Memory B cell (primary cell): ENCODE data around the gene PHF12.
"Not testable (repeated sequence)": the region's sequence is repeated elsewhere in the genome, so short reads cannot be mapped to it uniquely, and the experiment has no call there.

ENCODE experiments used
- ATAC-seq: fragments of 150-1000 bp; cut with Tn5 transposase; 2 replicates; pipeline ENCODE4 v1.10.0; 2021; ENCODE audit warnings: low read depth, mild to moderate bottlenecking, moderate library complexity
- DNase-seq, 2 donors: peaks; one replicate each; pipeline ENCODE4 v3.0.0; 2022; ENCODE audit warnings: low spot score in 2 of 2
- H3K27ac Mint-ChIP-seq: one replicate; pipeline ENCODE4 v1.8.0; 2022; ENCODE audit warnings: mild to moderate bottlenecking, moderate library complexity, mixed read lengths
- H3K27me3 Mint-ChIP-seq: one replicate; pipeline ENCODE4 v1.8.0; 2022; ENCODE audit warnings: mixed read lengths
- H3K36me3 Mint-ChIP-seq: one replicate; pipeline ENCODE4 v1.8.0; 2022; ENCODE audit warnings: mild to moderate bottlenecking, mixed read lengths
- H3K4me1 Mint-ChIP-seq: one replicate; pipeline ENCODE4 v1.8.0; 2022; ENCODE audit warnings: mixed read lengths
- H3K4me3 Mint-ChIP-seq: one replicate; pipeline ENCODE4 v1.8.0; 2022; ENCODE audit warnings: mild to moderate bottlenecking, moderate library complexity, mixed read lengths
- H3K9me3 Mint-ChIP-seq: one replicate; pipeline ENCODE4 v1.8.0; 2022; ENCODE audit warnings: mixed read lengths

The PHF12 gene

GRCh38 chr17:28878158-28878910 is 73.0 kb downstream of the PHF12 start:
- no peak overlapping the region for H3K27ac Mint-ChIP-seq
- no peaks in the 10 kb centered on the region for H3K27me3 Mint-ChIP-seq
- H3K4me3 Mint-ChIP-seq, result no peak overlapping the region
- no peaks in the 10 kb centered on the region for H3K9me3 Mint-ChIP-seq
- ATAC-seq (no peak), DNase-seq (no peak)
- H3K36me3 Mint-ChIP-seq, result peaks cover 28% of the 10 kb centered on the region
- peaks cover 12% of the 10 kb centered on the region for H3K4me1 Mint-ChIP-seq

- Mint-ChIP-seq H3K36me3 (peaks cover 24% of the 10 kb centered on the region), H3K4me1 (peaks cover 12% of the 10 kb centered on the region)
- H3K27me3 Mint-ChIP-seq, H3K4me3 Mint-ChIP-seq, H3K9me3 Mint-ChIP-seq, DNase-seq, ATAC-seq, H3K27ac Mint-ChIP-seq: not testable (repeated sequence)
These were observed 74.1 kb downstream of the PHF12 start for GRCh38 chr17:28877150-28877711.

GRCh38 chr17:28875848-28876550 is 75.3 kb downstream of the PHF12 start:
- H3K27ac Mint-ChIP-seq, result peak overlapping the region; percentile 31
- no peaks in the 10 kb centered on the region for H3K9me3 Mint-ChIP-seq
- H3K27me3 Mint-ChIP-seq, result no peaks in the 10 kb centered on the region
- no peak for DNase-seq
- no peak overlapping the region for H3K4me3 Mint-ChIP-seq
- no peak for ATAC-seq
- peaks cover 18% of the 10 kb centered on the region for H3K36me3 Mint-ChIP-seq
- H3K4me1 Mint-ChIP-seq, result peaks cover 21% of the 10 kb centered on the region

GRCh38 chr17:28874750-28875149 is 76.6 kb downstream of the PHF12 start:
- ATAC-seq (no peak), DNase-seq (no peak)
- H3K27me3 Mint-ChIP-seq, result no peaks in the 10 kb centered on the region
- peaks cover 12% of the 10 kb centered on the region for H3K36me3 Mint-ChIP-seq
- H3K9me3 Mint-ChIP-seq, result no peaks in the 10 kb centered on the region
- no peak overlapping the region for H3K4me3 Mint-ChIP-seq
- H3K4me1 Mint-ChIP-seq, result peaks cover 20% of the 10 kb centered on the region
- no peak overlapping the region for H3K27ac Mint-ChIP-seq

- no peaks in the 10 kb centered on the region for H3K27me3 Mint-ChIP-seq
- peaks cover 20% of the 10 kb centered on the region for H3K4me1 Mint-ChIP-seq
- H3K9me3 Mint-ChIP-seq, result no peaks in the 10 kb centered on the region
- ATAC-seq (no peak), DNase-seq (no peak)
- peaks cover 6% of the 10 kb centered on the region for H3K36me3 Mint-ChIP-seq
- H3K27ac Mint-ChIP-seq, result no peak overlapping the region
- H3K4me3 Mint-ChIP-seq, result no peak overlapping the region
These were observed 77.5 kb downstream of the PHF12 start for GRCh38 chr17:28873839-28874238.

- peak; percentile 100 for ATAC-seq
- H3K4me1 Mint-ChIP-seq, result peaks cover 16% of the 10 kb centered on the region
- H3K36me3 Mint-ChIP-seq, result no peaks in the 10 kb centered on the region
- no peaks in the 10 kb centered on the region for H3K9me3 Mint-ChIP-seq
- peak overlapping the region; percentile 89 for H3K27ac Mint-ChIP-seq
- H3K4me3 Mint-ChIP-seq, result peak overlapping the region; percentile 35
- peak; percentile 33 to 39 for DNase-seq
- H3K27me3 Mint-ChIP-seq, result no peaks in the 10 kb centered on the region
These were observed 80.2 kb downstream of the PHF12 start for GRCh38 chr17:28871056-28871579.

GRCh38 chr17:28867276-28867675 is 84.0 kb downstream of the PHF12 start:
- no peak overlapping the region for H3K27ac Mint-ChIP-seq
- no peak for ATAC-seq

GRCh38 chr17:28865946-28866752 is 85.2 kb downstream of the PHF12 start:
- DNase-seq, result peak in 1 of 2 donors; percentile 30
- peak; percentile 100 for ATAC-seq
- Mint-ChIP-seq H3K4me3 (peak overlapping the region; percentile 64), H3K9me3 (no peaks in the 10 kb centered on the region), H3K4me1 (peaks cover 18% of the 10 kb centered on the region), H3K27me3 (no peaks in the 10 kb centered on the region), H3K27ac (peak overlapping the region; percentile 85), H3K36me3 (no peaks in the 10 kb centered on the region)

More at GRCh38 chr17:28867276-28867675, 84.0 kb downstream of the PHF12 start:
- H3K4me1 Mint-ChIP-seq, result peaks cover 22% of the 10 kb centered on the region
- H3K27me3 Mint-ChIP-seq, result no peaks in the 10 kb centered on the region
- no peaks in the 10 kb centered on the region for H3K36me3 Mint-ChIP-seq
- no peak for DNase-seq
- H3K4me3 Mint-ChIP-seq, result no peak overlapping the region
- no peaks in the 10 kb centered on the region for H3K9me3 Mint-ChIP-seq

GRCh38 chr17:28864991-28865849 is 86.1 kb downstream of the PHF12 start:
- Mint-ChIP-seq H3K4me1 (peaks cover 15% of the 10 kb centered on the region), H3K36me3 (peaks cover 5% of the 10 kb centered on the region), H3K27ac (peak overlapping the region; percentile 85), H3K4me3 (peak overlapping the region; percentile 64), H3K9me3 (no peaks in the 10 kb centered on the region), H3K27me3 (no peaks in the 10 kb centered on the region)
- DNase-seq, result no peak
- ATAC-seq, result peak; percentile 11

GRCh38 chr17:28863953-28864352 is 87.4 kb downstream of the PHF12 start:
- no peak overlapping the region for H3K27ac Mint-ChIP-seq
- peaks cover 15% of the 10 kb centered on the region for H3K4me1 Mint-ChIP-seq
- no peaks in the 10 kb centered on the region for H3K9me3 Mint-ChIP-seq
- DNase-seq (no peak), ATAC-seq (no peak)
- H3K4me3 Mint-ChIP-seq, result no peak overlapping the region
- no peaks in the 10 kb centered on the region for H3K27me3 Mint-ChIP-seq
- peaks cover 7% of the 10 kb centered on the region for H3K36me3 Mint-ChIP-seq

GRCh38 chr17:28862561-28862960 is 88.8 kb downstream of the PHF12 start:
- Mint-ChIP-seq H3K36me3 (peaks cover 17% of the 10 kb centered on the region), H3K4me1 (peaks cover 15% of the 10 kb centered on the region), H3K4me3 (no peak overlapping the region), H3K27ac (no peak overlapping the region), H3K27me3 (no peaks in the 10 kb centered on the region), H3K9me3 (no peaks in the 10 kb centered on the region)
- ATAC-seq, result no peak
- DNase-seq, result no peak

GRCh38 chr17:28861393-28862203 is 89.7 kb downstream of the PHF12 start:
- Mint-ChIP-seq H3K36me3 (peaks cover 19% of the 10 kb centered on the region), H3K27me3 (no peaks in the 10 kb centered on the region), H3K4me1 (peaks cover 15% of the 10 kb centered on the region), H3K4me3 (no peak overlapping the region), H3K9me3 (no peaks in the 10 kb centered on the region), H3K27ac (no peak overlapping the region)
- ATAC-seq, result no peak
- no peak for DNase-seq
